Fibroblast of villous mesenchyme (primary cell): ENCODE measurements around the gene CD6. TPM values are rescaled to one million over a fixed set of nuclear protein-coding genes. Genes with fewer than 3 reads are reported as not detected.

Experiments
- DNase-seq: peaks from one replicate; pipeline ENCODE4 v3.0.0-alpha.2; 2010; ENCODE audit warnings: low read depth
- H3K4me3 ChIP-seq: 2 replicates; pipeline ENCODE4 v1.5.1; 2011; ENCODE audit warnings: low read depth, mild to moderate bottlenecking, low read length
- CTCF ChIP-seq: IDR thresholded peaks from 2 replicates; pipeline ENCODE4 v1.5.1; 2012; ENCODE audit warnings: low read depth, mild to moderate bottlenecking, low read length; ENCODE audit not compliant: insufficient read depth
- total RNA-seq: library from RNA; depleted of rRNA; stranded (reverse); fragments of >200 nt; gene quantifications from 2 replicates; pipeline ENCODE4 v1.2.3, GENCODE V29; 2012

The CD6 gene
- total RNA-seq, 1 donor, result not detected

GRCh38 chr11:61004761-61005181 lies 33.3 kb downstream of the CD6 start:
- H3K4me3 ChIP-seq, result no peak overlapping the region
- no peak for DNase-seq
- TF ChIP-seq CTCF, result no peak

- TF ChIP-seq CTCF, result no peak
- no peak for DNase-seq
Observed at GRCh38 chr11:61007383-61007955, 36.0 kb downstream of the CD6 start.

GRCh38 chr11:61007956-61008896 lies 36.7 kb downstream of the CD6 start:
- TF ChIP-seq CTCF, result no peak
- DNase-seq, result no peak

More at GRCh38 chr11:61007383-61007955, 36.0 kb downstream of the CD6 start:
- H3K4me3 ChIP-seq, result no peak overlapping the region

GRCh38 chr11:61008971-61009370 lies 37.5 kb downstream of the CD6 start:
- no peak for DNase-seq
- no peak overlapping the region for H3K4me3 ChIP-seq
- no peak for TF ChIP-seq CTCF

More at GRCh38 chr11:61007956-61008896, 36.7 kb downstream of the CD6 start:
- no peak overlapping the region for H3K4me3 ChIP-seq

GRCh38 chr11:61009392-61010275 lies 38.2 kb downstream of the CD6 start:
- H3K4me3 ChIP-seq, result no peak overlapping the region
- no peak for DNase-seq
- TF ChIP-seq CTCF, result no peak

- no peak for DNase-seq
- H3K4me3 ChIP-seq, result no peak overlapping the region
- no peak for TF ChIP-seq CTCF
Observed at GRCh38 chr11:61010466-61011228, 39.2 kb downstream of the CD6 start.
